SH-SY5Y (cell line): ENCODE measurements around the gene KLHL29.

ENCODE experiments used
- GATA2 ChIP-seq: IDR thresholded peaks from 2 replicates; pipeline ENCODE4 v1.6.1; 2011; ENCODE audit warnings: mild to moderate bottlenecking, low read depth, low read length
- GATA3 ChIP-seq: IDR thresholded peaks from 2 replicates; pipeline ENCODE4 v1.6.1; 2011; ENCODE audit warnings: low read depth, mild to moderate bottlenecking, low read length, moderate library complexity

DNA sequence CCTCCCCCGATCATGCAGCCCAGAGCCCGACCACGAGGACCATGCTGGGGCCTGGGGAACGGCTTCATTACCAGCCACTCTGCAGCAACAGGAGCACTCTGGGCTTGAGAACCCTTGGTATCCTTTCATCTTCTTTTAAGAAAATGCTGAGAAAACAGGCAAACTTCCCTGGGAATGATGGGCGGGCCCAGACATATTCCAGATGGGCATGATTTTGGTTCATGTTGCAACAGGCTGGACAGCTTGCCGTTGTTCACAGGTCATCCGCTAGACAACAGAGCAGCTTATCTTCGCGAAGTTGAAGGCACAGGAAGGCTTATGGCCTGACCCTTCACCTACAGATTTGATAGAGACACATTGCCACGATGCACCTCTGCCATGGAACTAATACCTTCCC is 121.0 kb downstream of the KLHL29 start:
- TF ChIP-seq GATA2 (no peak), GATA3 (no peak)
